T-cell (primary cell): ENCODE results near the gene PIEZO2. TPM values are rescaled to one million over a fixed set of nuclear protein-coding genes. Genes with fewer than 3 reads are reported as not detected.

Experiments
- ATAC-seq, 4 experiments: fragments of 200-7000 bp in 3 of 4; fragments of 150-1000 bp in 1 of 4; cut with Tn5 transposase; replicated peaks in 1 of 4; 1 replicate in 3 of 4; 2 replicates in 1 of 4; pipeline ENCODE4 v1.10.0; 2021; ENCODE audit warnings: moderate library complexity in 3 of 4, mild to moderate bottlenecking in 2 of 4, moderate number of reproducible peaks in 1 of 4
- CTCF ChIA-PET, 2 donors: fragments of 300-600 bp; sonication (Branson Sonifier 250); formaldehyde crosslinking; loops; one replicate each; lab custom pipeline; 2022; ENCODE audit warnings: antibody characterized with exemption in 2 of 2; lab: Charles Lee
- POLR2A ChIA-PET, 2 donors: fragments of 300-600 bp; sonication (Branson Sonifier 250); formaldehyde crosslinking; loops; one replicate each; lab custom pipeline; 2022; ENCODE audit warnings: antibody characterized with exemption in 2 of 2; lab: Charles Lee
- DNase-seq, 35 experiments: peaks; one replicate each; pipeline versions ENCODE4 v3.0.0 to v3.0.0-alpha.2; 2013 to 2023
- H3K27ac ChIP-seq: one replicate; pipeline ENCODE4 v1.5.1; 2013; ENCODE audit warnings: low read length
- H3K27me3 ChIP-seq, 2 experiments: replicated peaks in 1 of 2; 1 replicate in 1 of 2; 2 replicates in 1 of 2; pipeline versions ENCODE4 v1.6.1 to v1.7.0; 2013; ENCODE audit warnings: low read length in 1 of 2, mixed read lengths in 1 of 2; ENCODE audit not compliant: control insufficient read depth in 2 of 2, insufficient read depth in 2 of 2; ENCODE audit errors: extremely low read depth in 1 of 2
- H3K36me3 ChIP-seq, 2 donors: 1 replicate in 1 of 2; 2 replicates in 1 of 2; pipeline versions ENCODE4 v1.6.1 to v1.7.0; 2013; ENCODE audit warnings: low read length in 1 of 2; ENCODE audit not compliant: control insufficient read depth in 2 of 2, insufficient read depth in 1 of 2; ENCODE audit errors: extremely low read depth in 1 of 2
- H3K4me1 ChIP-seq, 2 experiments: 1 replicate in 1 of 2; 2 replicates in 1 of 2; pipeline versions ENCODE4 v1.6.1 to v1.7.0; 2013; ENCODE audit warnings: low read length in 2 of 2, mixed read lengths in 1 of 2; ENCODE audit not compliant: insufficient read depth in 2 of 2, control insufficient read depth in 1 of 2; ENCODE audit errors: extremely low read depth in 1 of 2
- H3K4me3 ChIP-seq, 2 donors: 1 replicate in 1 of 2; 2 replicates in 1 of 2; pipeline versions ENCODE4 v1.5.1 to v1.7.0; 2013; ENCODE audit warnings: mild to moderate bottlenecking in 2 of 2, low read length in 1 of 2, moderate library complexity in 1 of 2; ENCODE audit not compliant: control insufficient read depth in 1 of 2; ENCODE audit errors: extremely low read depth in 1 of 2
- H3K9me3 ChIP-seq: 2 replicates; pipeline ENCODE4 v1.7.0; 2013
- H3K27ac Mint-ChIP-seq, 2 donors: one replicate each; pipeline ENCODE4 v1.8.0; 2020 to 2021; ENCODE audit warnings: mild to moderate bottlenecking in 2 of 2, mixed read lengths in 2 of 2
- H3K27me3 Mint-ChIP-seq, 2 donors: one replicate each; pipeline ENCODE4 v1.8.0; 2021 to 2022; ENCODE audit warnings: mixed read lengths in 2 of 2
- H3K36me3 Mint-ChIP-seq: one replicate; pipeline ENCODE4 v1.8.0; 2021; ENCODE audit warnings: mixed read lengths
- H3K4me1 Mint-ChIP-seq, 3 donors: one replicate each; pipeline ENCODE4 v1.8.0; 2020 to 2022; ENCODE audit warnings: mixed read lengths in 3 of 3, mild to moderate bottlenecking in 1 of 3
- H3K4me3 Mint-ChIP-seq, 3 donors: one replicate each; pipeline ENCODE4 v1.8.0; 2020 to 2022; ENCODE audit warnings: mild to moderate bottlenecking in 3 of 3, mixed read lengths in 3 of 3, moderate library complexity in 3 of 3
- H3K9me3 Mint-ChIP-seq, 3 donors: one replicate each; pipeline ENCODE4 v1.8.0; 2020 to 2022; ENCODE audit warnings: mixed read lengths in 3 of 3
- WGBS: methylation state at CpG from one replicate; pipeline ENCODE4 v1.1.5; 2013; ENCODE audit warnings: missing lambda C conversion rate; ENCODE audit not compliant: insufficient coverage; 5-methylcytosine and 5-hydroxymethylcytosine counted together
- total RNA-seq, 35 experiments: library from RNA in 6 of 35; stranded (reverse) in 6 of 35; fragments of 120-200 nt in 1 of 35; gene quantifications; one replicate each; pipeline versions ENCODE4 v1.2.1 to v1.2.4 and lab custom pipeline; 2013 to 2026

PIEZO2 gene
- total RNA-seq, 5 donors from 2014 or later (not counting 1 experiment from before 2014, with no cell fraction given) = 0.05 to 0.90 (median 0.21) TPM; not detected in 1

GRCh38 chr18:10750191-10751035, 399.0 kb downstream of the PIEZO2 start:
- Mint-ChIP-seq H3K4me1 (no peaks in the 10 kb centered on the region), H3K9me3 (no peaks in the 10 kb centered on the region), H3K4me3 (no peak overlapping the region), H3K27me3 (no peaks in the 10 kb centered on the region), H3K27ac (no peak overlapping the region), H3K36me3 (no peaks in the 10 kb centered on the region)
- DNase-seq (no peak), ATAC-seq (no peak)
- Histone ChIP-seq H3K27me3 (peaks cover 0 to 3% of the 10 kb centered on the region in 2 experiments), H3K4me1 (no peaks in the 10 kb centered on the region), H3K27ac (no peak overlapping the region), H3K4me3 (no peak overlapping the region), H3K36me3 (no peaks in the 10 kb centered on the region), H3K9me3 (no peaks in the 10 kb centered on the region)
- WGBS = 50% methylated on average over 2 of the region's 5 CpGs
- ChIA-PET CTCF (no interaction called here), POLR2A (no interaction called here)

DNA sequence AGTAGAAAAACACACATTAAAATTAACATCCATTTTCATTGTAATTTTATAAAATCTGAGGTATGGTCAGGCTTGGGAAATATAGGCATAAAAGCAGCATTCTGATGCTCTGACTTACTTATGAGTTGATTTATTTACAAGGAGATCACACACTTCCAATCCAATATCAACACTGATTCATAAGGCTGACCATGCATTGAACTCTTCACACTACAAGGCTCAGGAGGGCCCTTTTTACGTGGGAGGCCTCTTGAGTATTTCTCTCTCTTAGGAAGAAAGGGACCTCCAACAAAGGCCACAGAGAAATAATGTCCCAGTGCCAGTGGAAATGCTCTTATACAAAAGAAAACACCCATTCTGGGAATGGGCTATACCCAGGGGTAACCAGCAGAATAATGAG, 400.7 kb downstream of the PIEZO2 start:
- Histone ChIP-seq H3K27ac (no peak overlapping the region), H3K4me3 (no peak overlapping the region), H3K36me3 (no peaks in the 10 kb centered on the region), H3K27me3 (peaks cover 0 to 2% of the 10 kb centered on the region in 2 experiments), H3K4me1 (no peaks in the 10 kb centered on the region), H3K9me3 (no peaks in the 10 kb centered on the region)
- Mint-ChIP-seq H3K27ac (no peak overlapping the region), H3K36me3 (no peaks in the 10 kb centered on the region), H3K27me3 (no peaks in the 10 kb centered on the region), H3K4me3 (no peak overlapping the region), H3K4me1 (peaks cover 0 to 2% (median 0%) of the 10 kb centered on the region in 3 donors), H3K9me3 (no peaks in the 10 kb centered on the region)
- ATAC-seq = no peak
- DNase-seq = no peak
- POLR2A ChIA-PET = no interaction called here
- CTCF ChIA-PET = no interaction called here
- no CpG with 5 or more reads among the region's 1 CpG for WGBS

DNA sequence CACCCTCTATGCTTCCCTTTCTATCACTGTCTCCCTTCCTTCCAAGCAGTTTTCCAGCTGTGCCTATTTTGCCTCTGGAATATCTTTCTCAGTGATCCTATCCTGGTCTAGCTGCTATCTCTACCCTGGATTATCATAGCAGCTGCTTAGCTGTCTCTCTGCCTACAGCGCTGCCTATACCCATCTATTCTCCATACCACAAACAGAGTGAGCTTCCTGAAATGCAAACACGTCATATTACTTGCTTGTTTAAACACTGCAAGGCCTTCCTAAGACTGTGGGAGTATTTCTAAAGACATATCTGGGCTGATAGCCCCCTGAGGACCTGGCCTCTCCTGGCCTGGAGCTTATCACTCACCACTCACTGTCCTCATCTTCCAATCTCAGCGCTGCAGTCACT, 403.4 kb downstream of the PIEZO2 start:
- Histone ChIP-seq H3K27ac (no peak overlapping the region), H3K27me3 (peaks cover 0 to 2% of the 10 kb centered on the region in 2 experiments), H3K9me3 (no peaks in the 10 kb centered on the region), H3K4me3 (no peak overlapping the region), H3K36me3 (no peaks in the 10 kb centered on the region), H3K4me1 (no peaks in the 10 kb centered on the region)
- Mint-ChIP-seq H3K36me3 (no peaks in the 10 kb centered on the region), H3K27me3 (no peaks in the 10 kb centered on the region), H3K9me3 (no peaks in the 10 kb centered on the region), H3K4me1 (peaks cover 0 to 5% (median 0%) of the 10 kb centered on the region in 3 donors), H3K27ac (no peak overlapping the region), H3K4me3 (no peak overlapping the region)
- ATAC-seq (no peak), DNase-seq (no peak)
- ChIA-PET POLR2A (no interaction called here), CTCF (no interaction called here)
- WGBS = 70% methylated on average over 2 of the region's 3 CpGs

DNA sequence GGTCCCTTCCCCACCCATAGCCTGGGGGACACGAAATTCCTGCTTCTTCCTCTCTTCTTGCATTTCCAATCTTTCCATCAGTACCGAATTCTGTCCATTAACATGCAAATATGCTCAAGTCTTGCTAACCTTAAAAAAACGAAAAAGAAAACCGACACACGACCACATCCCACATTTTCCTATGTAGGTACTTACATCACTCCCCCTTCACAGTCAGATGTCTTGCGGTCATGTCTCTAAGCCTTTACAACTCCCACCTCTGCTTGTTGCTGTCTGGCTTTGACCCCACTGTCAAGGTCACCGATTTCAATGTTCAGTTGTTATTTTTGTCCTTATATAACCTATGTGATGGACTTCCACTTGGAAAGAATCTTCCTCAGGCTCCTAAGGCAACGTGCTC, 404.1 kb downstream of the PIEZO2 start:
- ChIA-PET CTCF (no interaction called here), POLR2A (no interaction called here)
- ATAC-seq (no peak), DNase-seq (no peak)
- Histone ChIP-seq H3K4me1 (no peaks in the 10 kb centered on the region), H3K27me3 (peaks cover 0 to 2% of the 10 kb centered on the region in 2 experiments), H3K27ac (no peak overlapping the region), H3K36me3 (no peaks in the 10 kb centered on the region), H3K4me3 (no peak overlapping the region), H3K9me3 (no peaks in the 10 kb centered on the region)
- Mint-ChIP-seq H3K4me1 (peaks cover 0 to 5% (median 0%) of the 10 kb centered on the region in 3 donors), H3K36me3 (no peaks in the 10 kb centered on the region), H3K27ac (no peak overlapping the region), H3K9me3 (no peaks in the 10 kb centered on the region), H3K27me3 (no peaks in the 10 kb centered on the region), H3K4me3 (no peak overlapping the region)
- WGBS = 51% methylated on average over 8 of the region's 8 CpGs

GRCh38 chr18:10743766-10744165, 405.6 kb downstream of the PIEZO2 start:
- DNase-seq = no peak
- H3K9me3 Mint-ChIP-seq = no peaks in the 10 kb centered on the region
- no peak overlapping the region for H3K4me3 ChIP-seq
- H3K36me3 Mint-ChIP-seq = no peaks in the 10 kb centered on the region
- WGBS = 100% methylated on average over 2 of the region's 5 CpGs
- no peaks in the 10 kb centered on the region for H3K4me1 ChIP-seq
- H3K27ac ChIP-seq = no peak overlapping the region
- no peak for ATAC-seq
- H3K27ac Mint-ChIP-seq = no peak overlapping the region
- CTCF ChIA-PET = no interaction called here
- POLR2A ChIA-PET = no interaction called here
- no peak overlapping the region for H3K4me3 Mint-ChIP-seq
- no peaks in the 10 kb centered on the region for H3K27me3 Mint-ChIP-seq
- peaks cover 0 to 5% (median 0%) of the 10 kb centered on the region in 3 donors for H3K4me1 Mint-ChIP-seq
- peaks cover 0 to 2% of the 10 kb centered on the region in 2 experiments for H3K27me3 ChIP-seq
- H3K36me3 ChIP-seq = no peaks in the 10 kb centered on the region
- no peaks in the 10 kb centered on the region for H3K9me3 ChIP-seq

DNA sequence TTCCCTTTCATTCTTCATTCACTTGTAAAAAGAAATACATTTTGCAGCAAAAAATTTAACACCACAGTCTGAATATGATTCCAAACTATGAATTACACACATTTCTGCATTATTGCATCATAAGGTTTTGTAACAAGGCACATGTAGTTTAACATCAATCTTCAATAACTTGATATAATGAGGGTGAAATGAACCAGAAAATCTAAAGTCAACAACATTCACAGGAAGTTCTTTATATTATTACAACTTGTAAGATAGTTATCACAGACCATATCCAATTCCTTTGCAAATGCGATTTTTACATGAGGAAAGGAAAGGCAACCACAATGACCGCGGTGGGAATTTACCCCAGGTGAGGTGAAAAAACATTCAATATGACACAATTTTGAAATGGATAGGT, 410.2 kb downstream of the PIEZO2 start:
- Histone ChIP-seq H3K27me3 (no peaks in the 10 kb centered on the region), H3K9me3 (no peaks in the 10 kb centered on the region), H3K4me1 (no peaks in the 10 kb centered on the region), H3K36me3 (no peaks in the 10 kb centered on the region), H3K4me3 (no peak overlapping the region), H3K27ac (no peak overlapping the region)
- Mint-ChIP-seq H3K4me1 (peaks cover 0 to 5% (median 0%) of the 10 kb centered on the region in 3 donors), H3K36me3 (no peaks in the 10 kb centered on the region), H3K9me3 (no peaks in the 10 kb centered on the region), H3K27ac (no peak overlapping the region), H3K27me3 (peaks cover 0 to 4% of the 10 kb centered on the region in 2 donors), H3K4me3 (no peak overlapping the region)
- ATAC-seq (no peak), DNase-seq (no peak)
- CTCF ChIA-PET = no interaction called here
- POLR2A ChIA-PET = no interaction called here
- no CpG with 5 or more reads among the region's 3 CpGs for WGBS
